ENCODE results near the gene OR52N5.

- TF ChIP-seq CTCF (conservative IDR thresholded peaks at IDR 0.05; ENCODE audit: low read depth in 2 of 2) (no peak), REST (IDR thresholded peaks at IDR 0.05; ENCODE audit: unreplicated experiment) (no peak), EZH2 (IDR thresholded peaks at IDR 0.05; ENCODE audit: low read depth, unreplicated experiment) (no peak), CREB1 (CRISPR knock-in tag; IDR thresholded peaks at IDR 0.05; ENCODE audit: low read depth) (no peak), POLR2AphosphoS5 (IDR thresholded peaks at IDR 0.05; ENCODE audit: low read depth) (no peak), EZH2phosphoT487 (IDR thresholded peaks at IDR 0.05; ENCODE audit: unreplicated experiment) (no peak), JUNB (IDR thresholded peaks at IDR 0.05; ENCODE audit: unreplicated experiment) (no peak), NANOG (IDR thresholded peaks at IDR 0.05; ENCODE audit: borderline replicate concordance) (no peak), ZNF331 (CRISPR knock-in tag; IDR thresholded peaks at IDR 0.05; ENCODE audit: low read depth) (no peak), STAT1 (IDR thresholded peaks at IDR 0.05; ENCODE audit: unreplicated experiment) (no peak), ZNF114 (CRISPR knock-in tag; IDR thresholded peaks at IDR 0.05) (no peak), ETS1 (IDR thresholded peaks at IDR 0.05) (no peak)
- TF ChIP-seq, protein P1, sequence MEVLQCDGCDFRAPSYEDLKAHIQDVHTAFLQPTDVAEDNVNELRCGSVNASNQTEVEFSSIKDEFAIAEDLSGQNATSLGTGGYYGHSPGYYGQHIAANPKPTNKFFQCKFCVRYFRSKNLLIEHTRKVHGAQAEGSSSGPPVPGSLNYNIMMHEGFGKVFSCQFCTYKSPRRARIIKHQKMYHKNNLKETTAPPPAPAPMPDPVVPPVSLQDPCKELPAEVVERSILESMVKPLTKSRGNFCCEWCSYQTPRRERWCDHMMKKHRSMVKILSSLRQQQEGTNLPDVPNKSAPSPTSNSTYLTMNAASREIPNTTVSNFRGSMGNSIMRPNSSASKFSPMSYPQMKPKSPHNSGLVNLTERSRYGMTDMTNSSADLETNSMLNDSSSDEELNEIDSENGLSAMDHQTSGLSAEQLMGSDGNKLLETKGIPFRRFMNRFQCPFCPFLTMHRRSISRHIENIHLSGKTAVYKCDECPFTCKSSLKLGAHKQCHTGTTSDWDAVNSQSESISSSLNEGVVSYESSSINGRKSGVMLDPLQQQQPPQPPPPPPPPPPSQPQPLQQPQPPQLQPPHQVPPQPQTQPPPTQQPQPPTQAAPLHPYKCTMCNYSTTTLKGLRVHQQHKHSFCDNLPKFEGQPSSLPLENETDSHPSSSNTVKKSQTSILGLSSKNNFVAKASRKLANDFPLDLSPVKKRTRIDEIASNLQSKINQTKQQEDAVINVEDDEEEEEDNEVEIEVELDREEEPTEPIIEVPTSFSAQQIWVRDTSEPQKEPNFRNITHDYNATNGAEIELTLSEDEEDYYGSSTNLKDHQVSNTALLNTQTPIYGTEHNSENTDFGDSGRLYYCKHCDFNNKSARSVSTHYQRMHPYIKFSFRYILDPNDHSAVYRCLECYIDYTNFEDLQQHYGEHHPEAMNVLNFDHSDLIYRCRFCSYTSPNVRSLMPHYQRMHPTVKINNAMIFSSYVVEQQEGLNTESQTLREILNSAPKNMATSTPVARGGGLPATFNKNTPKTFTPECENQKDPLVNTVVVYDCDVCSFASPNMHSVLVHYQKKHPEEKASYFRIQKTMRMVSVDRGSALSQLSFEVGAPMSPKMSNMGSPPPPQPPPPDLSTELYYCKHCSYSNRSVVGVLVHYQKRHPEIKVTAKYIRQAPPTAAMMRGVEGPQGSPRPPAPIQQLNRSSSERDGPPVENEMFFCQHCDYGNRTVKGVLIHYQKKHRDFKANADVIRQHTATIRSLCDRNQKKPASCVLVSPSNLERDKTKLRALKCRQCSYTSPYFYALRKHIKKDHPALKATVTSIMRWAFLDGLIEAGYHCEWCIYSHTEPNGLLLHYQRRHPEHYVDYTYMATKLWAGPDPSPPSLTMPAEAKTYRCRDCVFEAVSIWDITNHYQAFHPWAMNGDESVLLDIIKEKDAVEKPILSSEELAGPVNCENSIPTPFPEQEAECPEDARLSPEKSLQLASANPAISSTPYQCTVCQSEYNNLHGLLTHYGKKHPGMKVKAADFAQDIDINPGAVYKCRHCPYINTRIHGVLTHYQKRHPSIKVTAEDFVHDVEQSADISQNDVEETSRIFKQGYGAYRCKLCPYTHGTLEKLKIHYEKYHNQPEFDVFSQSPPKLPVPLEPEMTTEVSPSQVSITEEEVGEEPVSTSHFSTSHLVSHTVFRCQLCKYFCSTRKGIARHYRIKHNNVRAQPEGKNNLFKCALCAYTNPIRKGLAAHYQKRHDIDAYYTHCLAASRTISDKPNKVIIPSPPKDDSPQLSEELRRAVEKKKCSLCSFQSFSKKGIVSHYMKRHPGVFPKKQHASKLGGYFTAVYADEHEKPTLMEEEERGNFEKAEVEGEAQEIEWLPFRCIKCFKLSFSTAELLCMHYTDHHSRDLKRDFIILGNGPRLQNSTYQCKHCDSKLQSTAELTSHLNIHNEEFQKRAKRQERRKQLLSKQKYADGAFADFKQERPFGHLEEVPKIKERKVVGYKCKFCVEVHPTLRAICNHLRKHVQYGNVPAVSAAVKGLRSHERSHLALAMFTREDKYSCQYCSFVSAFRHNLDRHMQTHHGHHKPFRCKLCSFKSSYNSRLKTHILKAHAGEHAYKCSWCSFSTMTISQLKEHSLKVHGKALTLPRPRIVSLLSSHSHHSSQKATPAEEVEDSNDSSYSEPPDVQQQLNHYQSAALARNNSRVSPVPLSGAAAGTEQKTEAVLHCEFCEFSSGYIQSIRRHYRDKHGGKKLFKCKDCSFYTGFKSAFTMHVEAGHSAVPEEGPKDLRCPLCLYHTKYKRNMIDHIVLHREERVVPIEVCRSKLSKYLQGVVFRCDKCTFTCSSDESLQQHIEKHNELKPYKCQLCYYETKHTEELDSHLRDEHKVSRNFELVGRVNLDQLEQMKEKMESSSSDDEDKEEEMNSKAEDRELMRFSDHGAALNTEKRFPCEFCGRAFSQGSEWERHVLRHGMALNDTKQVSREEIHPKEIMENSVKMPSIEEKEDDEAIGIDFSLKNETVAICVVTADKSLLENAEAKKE (CRISPR knock-in tag; IDR thresholded peaks at IDR 0.05), result no peak
Measured at GRCh38 chr11:5809905-5810795, 27.0 kb upstream of the OR52N5 start.
